Measurements from ENCODE around the gene GMEB1.

GRCh38 chr1:28756846-28757245 lies 88.3 kb downstream of the GMEB1 start:
- peak; percentile 46 for TF ChIP-seq CTCF (IDR thresholded peaks at IDR 0.05; ENCODE audit: poor library complexity, severe bottlenecking)
- TF ChIP-seq REST (IDR thresholded peaks at IDR 0.05; ENCODE audit: borderline replicate concordance) = no peak
- TF ChIP-seq EP300 (conservative IDR thresholded peaks at IDR 0.05; ENCODE audit: poor library complexity, severe bottlenecking) = no peak
- TF ChIP-seq EZH2 (IDR thresholded peaks at IDR 0.05; ENCODE audit: borderline replicate concordance, insufficient read depth, low read length, poor library complexity, severe bottlenecking) = no peak
- no peak for TF ChIP-seq POLR2AphosphoS5 (IDR thresholded peaks at IDR 0.05)
